B cell (primary cell): ENCODE data around the gene MAN2A2. TPM values are rescaled to one million over a fixed set of nuclear protein-coding genes. Genes with fewer than 3 reads are reported as not detected.

Experiments
- ATAC-seq: fragments of 200-7000 bp; cut with Tn5 transposase; one replicate; pipeline ENCODE4 v1.10.0; 2021; ENCODE audit warnings: low read depth, mild to moderate bottlenecking, moderate number of reproducible peaks, moderate library complexity
- CTCF ChIA-PET: fragments of 350-600 bp; sonication (Branson Sonifier 250); formaldehyde crosslinking; loops from one replicate; lab custom pipeline; 2021; ENCODE audit warnings: antibody characterized with exemption, inconsistent platforms; lab: Charles Lee
- POLR2A ChIA-PET: fragments of 350-600 bp; sonication (Branson Sonifier 250); formaldehyde crosslinking; loops from one replicate; lab custom pipeline; 2021; ENCODE audit warnings: antibody characterized with exemption; lab: Charles Lee
- DNase-seq: peaks from one replicate; pipeline ENCODE4 v3.0.0; 2013
- H2AFZ ChIP-seq: 2 replicates; pipeline ENCODE4 v1.6.1; 2012; ENCODE audit warnings: mild to moderate bottlenecking, low read depth, low read length; ENCODE audit not compliant: insufficient read depth, poor library complexity, severe bottlenecking
- H3K27ac ChIP-seq, 2 donors: 1 replicate in 1 of 2; 2 replicates in 1 of 2; pipeline ENCODE4 v1.5.1; 2012 to 2013; ENCODE audit warnings: low read length in 2 of 2, mild to moderate bottlenecking in 2 of 2, moderate library complexity in 1 of 2
- H3K27me3 ChIP-seq, 4 experiments: fragments of 200-600 bp in 1 of 4; sonication (generic) in 1 of 4; replicated peaks in 1 of 4; 1 replicate in 2 of 4; 2 replicates in 2 of 4; pipeline versions ENCODE4 v1.6.1 to v1.7.0; 2013 to 2016; ENCODE audit warnings: low read length in 3 of 4, mild to moderate bottlenecking in 2 of 4, mixed read lengths in 1 of 4, moderate library complexity in 1 of 4; ENCODE audit not compliant: insufficient read depth in 4 of 4, control insufficient read depth in 3 of 4; ENCODE audit errors: control extremely low read depth in 1 of 4
- H3K36me3 ChIP-seq, 2 experiments: replicated peaks in 1 of 2; 1 replicate in 1 of 2; 2 replicates in 1 of 2; pipeline versions ENCODE4 v1.6.1 to v1.7.1; 2013; ENCODE audit warnings: low read length in 1 of 2; ENCODE audit not compliant: insufficient read depth in 2 of 2, control insufficient read depth in 1 of 2; ENCODE audit errors: control extremely low read depth in 1 of 2, extremely low read depth in 1 of 2
- H3K4me1 ChIP-seq, 2 donors: fragments of 200-600 bp in 1 of 2; sonication (generic) in 1 of 2; 1 replicate in 1 of 2; 2 replicates in 1 of 2; pipeline versions ENCODE4 v1.5.1 to v1.6.1; 2013 to 2017; ENCODE audit warnings: low read length in 2 of 2; ENCODE audit not compliant: control insufficient read depth in 2 of 2, insufficient read depth in 2 of 2
- H3K4me2 ChIP-seq: replicated peaks from 2 replicates; pipeline ENCODE3; 2012; ENCODE audit warnings: mild to moderate bottlenecking, low read depth, low read length; ENCODE audit not compliant: poor library complexity, severe bottlenecking
- H3K4me3 ChIP-seq, 5 experiments: fragments of 200-600 bp in 1 of 5; sonication (generic) in 1 of 5; 1 replicate in 3 of 5; 2 replicates in 2 of 5; pipeline versions ENCODE4 v1.5.1 to v1.7.0; 2011 to 2016; ENCODE audit warnings: low read length in 4 of 5, mild to moderate bottlenecking in 4 of 5, low read depth in 2 of 5, control low read depth in 1 of 5, moderate library complexity in 1 of 5; ENCODE audit not compliant: insufficient read depth in 1 of 5; ENCODE audit errors: control extremely low read depth in 1 of 5, extremely low read depth in 1 of 5
- H3K79me2 ChIP-seq: fragments of 200-600 bp; sonication (generic); one replicate; pipeline ENCODE4 v1.6.0; 2016; ENCODE audit warnings: low read length; ENCODE audit not compliant: control insufficient read depth, insufficient read depth
- H3K9ac ChIP-seq: fragments of 200-600 bp; sonication (generic); 2 replicates; pipeline ENCODE4 v1.6.1; 2017; ENCODE audit warnings: mild to moderate bottlenecking, low read length, moderate library complexity
- H3K9me3 ChIP-seq, 3 donors: one replicate each; pipeline versions ENCODE4 v1.6.1 to v1.7.1; 2013; ENCODE audit warnings: low read length in 2 of 3; ENCODE audit not compliant: control insufficient read depth in 2 of 3, insufficient read depth in 1 of 3; ENCODE audit errors: control extremely low read depth in 1 of 3
- H4K20me1 ChIP-seq: 2 replicates; pipeline ENCODE4 v1.6.0; 2012; ENCODE audit warnings: mild to moderate bottlenecking, low read length; ENCODE audit not compliant: insufficient read depth, control insufficient read depth, poor library complexity, severe bottlenecking
- H3K27ac Mint-ChIP-seq: one replicate; pipeline ENCODE4 v1.8.0; 2021; ENCODE audit warnings: mixed read lengths
- H3K27me3 Mint-ChIP-seq: one replicate; pipeline ENCODE4 v1.8.0; 2021; ENCODE audit warnings: mixed read lengths
- H3K4me1 Mint-ChIP-seq: one replicate; pipeline ENCODE4 v1.8.0; 2021; ENCODE audit warnings: mixed read lengths
- H3K4me3 Mint-ChIP-seq: one replicate; pipeline ENCODE4 v1.8.0; 2021; ENCODE audit warnings: mixed read lengths
- H3K9me3 Mint-ChIP-seq: one replicate; pipeline ENCODE4 v1.8.0; 2022; ENCODE audit warnings: mixed read lengths; ENCODE audit not compliant: insufficient read depth
- EZH2 ChIP-seq: IDR thresholded peaks from 2 replicates; pipeline ENCODE4 v1.6.1; 2012; ENCODE audit warnings: borderline replicate concordance, low read depth, mild to moderate bottlenecking, moderate library complexity, low read length; ENCODE audit not compliant: insufficient read depth, poor library complexity, severe bottlenecking
- WGBS: methylation state at CpG from one replicate; pipeline ENCODE4 v1.1.5; 2013; ENCODE audit warnings: missing lambda C conversion rate; ENCODE audit not compliant: insufficient coverage; 5-methylcytosine and 5-hydroxymethylcytosine counted together
- intact Hi-C: fragments of 100-400 bp; cut with micrococcal nuclease; formaldehyde crosslinking; loops from one replicate; pipeline ENCODE4 v1.10.0; 2022
- polyA plus RNA-seq: library from polyadenylated mRNA; depleted of rRNA; stranded (reverse); fragments of >200 nt; gene quantifications from 2 replicates; pipeline ENCODE4 v1.2.3, GENCODE V29; 2012
- small RNA-seq: library from RNA; depleted of rRNA; stranded (forward); fragments of <200 nt; gene quantifications from one replicate; pipeline ENCODE3, GENCODE V24; 2012; ENCODE audit warnings: low replicate concordance, low read depth; ENCODE audit not compliant: insufficient read length
- total RNA-seq, 2 donors: library from RNA; stranded (reverse); fragments of 120-200 nt in 1 of 2; gene quantifications; 1 replicate in 1 of 2; 2 replicates in 1 of 2; pipeline versions ENCODE4 v1.2.3 to v1.2.4, GENCODE V29; 2013 to 2022
- TF ChIP-seq, protein P1 (sequence below): fragments of 200-600 bp; IDR thresholded peaks from one replicate; pipeline ENCODE4 v1.8.0; 2022; ENCODE audit warnings: antibody characterized with exemption, mild to moderate bottlenecking

MAN2A2 gene
- total and polyA plus RNA-seq, 2 donors (not counting 1 experiment from before 2014, with no cell fraction given): 180 to 234 TPM

DNA sequence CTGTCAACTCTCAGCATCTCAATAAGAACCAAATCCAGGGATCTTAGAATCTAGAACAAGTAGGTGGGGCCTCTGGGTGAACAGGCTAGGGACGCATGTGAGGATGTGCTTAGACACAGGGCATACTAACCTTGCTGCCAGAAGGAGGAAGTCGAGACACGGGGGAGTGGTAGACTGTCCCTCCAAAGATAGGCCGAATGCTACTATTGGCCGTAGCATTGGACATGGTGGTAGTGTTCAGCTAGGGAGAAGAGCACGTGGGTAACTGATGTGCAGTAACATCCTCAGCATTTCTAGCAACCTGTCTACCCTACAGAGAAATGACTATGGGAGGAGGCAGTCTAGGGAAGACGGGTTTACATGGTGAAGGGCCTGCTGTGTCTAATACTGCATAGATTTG, 67.2 kb downstream of the MAN2A2 start:
- no peak overlapping the region for H3K4me3 ChIP-seq
- ATAC-seq (no peak), DNase-seq (no peak)
- 90% methylated on average over 4 of the region's 7 CpGs for WGBS
- Mint-ChIP-seq H3K27me3 (no peaks in the 10 kb centered on the region), H3K4me1 (no peaks in the 10 kb centered on the region), H3K27ac (no peak overlapping the region), H3K4me3 (no peak overlapping the region), H3K9me3 (no peaks in the 10 kb centered on the region)
- TF ChIP-seq, protein P1, sequence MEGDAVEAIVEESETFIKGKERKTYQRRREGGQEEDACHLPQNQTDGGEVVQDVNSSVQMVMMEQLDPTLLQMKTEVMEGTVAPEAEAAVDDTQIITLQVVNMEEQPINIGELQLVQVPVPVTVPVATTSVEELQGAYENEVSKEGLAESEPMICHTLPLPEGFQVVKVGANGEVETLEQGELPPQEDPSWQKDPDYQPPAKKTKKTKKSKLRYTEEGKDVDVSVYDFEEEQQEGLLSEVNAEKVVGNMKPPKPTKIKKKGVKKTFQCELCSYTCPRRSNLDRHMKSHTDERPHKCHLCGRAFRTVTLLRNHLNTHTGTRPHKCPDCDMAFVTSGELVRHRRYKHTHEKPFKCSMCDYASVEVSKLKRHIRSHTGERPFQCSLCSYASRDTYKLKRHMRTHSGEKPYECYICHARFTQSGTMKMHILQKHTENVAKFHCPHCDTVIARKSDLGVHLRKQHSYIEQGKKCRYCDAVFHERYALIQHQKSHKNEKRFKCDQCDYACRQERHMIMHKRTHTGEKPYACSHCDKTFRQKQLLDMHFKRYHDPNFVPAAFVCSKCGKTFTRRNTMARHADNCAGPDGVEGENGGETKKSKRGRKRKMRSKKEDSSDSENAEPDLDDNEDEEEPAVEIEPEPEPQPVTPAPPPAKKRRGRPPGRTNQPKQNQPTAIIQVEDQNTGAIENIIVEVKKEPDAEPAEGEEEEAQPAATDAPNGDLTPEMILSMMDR: no peak
- no peak for TF ChIP-seq EZH2
- CTCF ChIA-PET: interaction anchor here (0.6 to 0.7 kb wide), 2 partner anchors 14 to 649 kb away, joined by 3 to 4 read pairs; no protein-coding TSS in a partner anchor
- POLR2A ChIA-PET: no interaction called here
- peaks cover 0 to 13% of the 10 kb centered on the region in 2 experiments for H3K36me3 ChIP-seq
- H2AFZ ChIP-seq: no peak overlapping the region
- no peaks in the 10 kb centered on the region for H3K27me3 ChIP-seq
- H4K20me1 ChIP-seq: no peaks in the 10 kb centered on the region
- no peaks in the 10 kb centered on the region for H3K9me3 ChIP-seq
- H3K9ac ChIP-seq: no peak overlapping the region
- H3K27ac ChIP-seq: no peak overlapping the region
- H3K4me2 ChIP-seq: no peak overlapping the region
- intact Hi-C loops: no loop called here
- H3K79me2 ChIP-seq: no peaks in the 10 kb centered on the region
- H3K4me1 ChIP-seq: no peaks in the 10 kb centered on the region

DNA sequence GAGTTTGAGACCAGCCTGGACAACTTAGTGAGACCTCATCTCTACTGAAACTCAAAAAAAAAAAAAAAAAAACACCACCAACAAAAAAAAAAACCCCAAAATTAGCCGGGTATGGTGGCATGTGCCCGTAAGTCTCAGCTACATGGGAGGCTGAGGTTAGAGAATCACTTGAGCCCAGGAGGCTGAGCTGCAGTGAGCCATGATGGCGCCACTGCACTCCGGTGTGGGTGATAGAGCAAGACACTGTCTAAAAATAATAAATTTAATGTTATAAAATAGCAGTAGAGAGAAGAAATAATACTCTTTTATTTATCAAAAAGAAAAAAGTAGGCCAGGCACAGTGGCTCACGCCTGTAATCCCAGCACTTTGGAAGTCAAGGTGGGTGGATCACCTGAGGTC, 69.0 kb downstream of the MAN2A2 start:
- H3K36me3 ChIP-seq: peaks cover 0 to 6% of the 10 kb centered on the region in 2 experiments
- DNase-seq: no peak

More for the DNA sequence above, 69.0 kb downstream of the MAN2A2 start:
- no peaks in the 10 kb centered on the region for H3K27me3 Mint-ChIP-seq
- no peaks in the 10 kb centered on the region for H3K27me3 ChIP-seq
- no peaks in the 10 kb centered on the region for H3K9me3 Mint-ChIP-seq
- ChIA-PET POLR2A (interaction anchor here (0.6 kb wide), 1 partner anchor 9 kb away, joined by 3 read pairs; no protein-coding TSS in a partner anchor), CTCF (no interaction called here)
- WGBS: no CpG with 5 or more reads among the region's 5 CpGs
- H3K4me2 ChIP-seq: no peak overlapping the region
- H3K4me1 Mint-ChIP-seq: no peaks in the 10 kb centered on the region
- H3K9me3 ChIP-seq: no peaks in the 10 kb centered on the region
- H4K20me1 ChIP-seq: no peaks in the 10 kb centered on the region
- no peak overlapping the region for H3K27ac ChIP-seq
- no peak overlapping the region for H2AFZ ChIP-seq
- H3K4me3 ChIP-seq: no peak overlapping the region
- TF ChIP-seq, protein P1: no peak
- no peak for TF ChIP-seq EZH2
- ATAC-seq: no peak
- no peaks in the 10 kb centered on the region for H3K4me1 ChIP-seq
- no peaks in the 10 kb centered on the region for H3K79me2 ChIP-seq
- intact Hi-C loops: no loop called here
- H3K9ac ChIP-seq: no peak overlapping the region
- no peak overlapping the region for H3K27ac Mint-ChIP-seq
- no peak overlapping the region for H3K4me3 Mint-ChIP-seq

Small RNA genes within 50 kb of the gene (small RNA-seq; reads per million reads assigned to genes)
- gene RN7SL363P: not detected

Other genes with a start within 250 kb of the MAN2A2 start
- 17.4 and 17.8 TPM in 2 replicates for gene BLM, start 186.0 kb upstream of the MAN2A2 start, total RNA-seq
- 5.2 and 8.9 TPM in 2 replicates for gene BLM, start 186.0 kb upstream of the MAN2A2 start, polyA plus RNA-seq
- gene FURIN, start 34.7 kb upstream of the MAN2A2 start, total RNA-seq: 66.7 and 68.9 TPM in 2 replicates
- gene FURIN, start 34.7 kb upstream of the MAN2A2 start, polyA plus RNA-seq: 26.4 and 31.6 TPM in 2 replicates
- gene FES, start 18.8 kb upstream of the MAN2A2 start, total RNA-seq: 31.4 and 42.0 TPM in 2 replicates
- gene FES, start 18.8 kb upstream of the MAN2A2 start, polyA plus RNA-seq: 23.9 and 68.6 TPM in 2 replicates
- gene HDDC3, start 29.2 kb downstream of the MAN2A2 start, total RNA-seq: 23.4 and 23.9 TPM in 2 replicates
- gene HDDC3, start 29.2 kb downstream of the MAN2A2 start, polyA plus RNA-seq: 20.1 and 26.8 TPM in 2 replicates
- gene UNC45A, start 32.0 kb downstream of the MAN2A2 start, total RNA-seq: 77.0 and 79.0 TPM in 2 replicates
- 43.3 and 56.3 TPM in 2 replicates for gene UNC45A, start 32.0 kb downstream of the MAN2A2 start, polyA plus RNA-seq
- 18.9 and 20.5 TPM in 2 replicates for gene RCCD1, start 51.6 kb downstream of the MAN2A2 start, total RNA-seq
- 11.0 and 15.9 TPM in 2 replicates for gene RCCD1, start 51.6 kb downstream of the MAN2A2 start, polyA plus RNA-seq
- gene PRC1, start 91.2 kb downstream of the MAN2A2 start, total RNA-seq: 8.1 and 11.6 TPM in 2 replicates
- 9.4 and 23.9 TPM in 2 replicates for gene PRC1, start 91.2 kb downstream of the MAN2A2 start, polyA plus RNA-seq
- 27.7 and 30.0 TPM in 2 replicates for gene VPS33B, start 119.3 kb downstream of the MAN2A2 start, total RNA-seq
- 17.4 and 21.5 TPM in 2 replicates for gene VPS33B, start 119.3 kb downstream of the MAN2A2 start, polyA plus RNA-seq
- gene SV2B, start 197.0 kb downstream of the MAN2A2 start, total RNA-seq: 0.24 TPM in 1 of 2 replicates, not detected in the other
- gene SV2B, start 197.0 kb downstream of the MAN2A2 start, polyA plus RNA-seq: 0.03 TPM in 1 of 2 replicates, not detected in the other